ENCODE measurements around the gene LMLN. TPM values are rescaled to one million over a fixed set of nuclear protein-coding genes. Genes with fewer than 3 reads are reported as not detected.

The LMLN gene
- polyA plus RNA-seq, 2 of the 4 experiments (the other 2 are of a cell fraction), result 2.4 to 5.6 TPM

DNA sequence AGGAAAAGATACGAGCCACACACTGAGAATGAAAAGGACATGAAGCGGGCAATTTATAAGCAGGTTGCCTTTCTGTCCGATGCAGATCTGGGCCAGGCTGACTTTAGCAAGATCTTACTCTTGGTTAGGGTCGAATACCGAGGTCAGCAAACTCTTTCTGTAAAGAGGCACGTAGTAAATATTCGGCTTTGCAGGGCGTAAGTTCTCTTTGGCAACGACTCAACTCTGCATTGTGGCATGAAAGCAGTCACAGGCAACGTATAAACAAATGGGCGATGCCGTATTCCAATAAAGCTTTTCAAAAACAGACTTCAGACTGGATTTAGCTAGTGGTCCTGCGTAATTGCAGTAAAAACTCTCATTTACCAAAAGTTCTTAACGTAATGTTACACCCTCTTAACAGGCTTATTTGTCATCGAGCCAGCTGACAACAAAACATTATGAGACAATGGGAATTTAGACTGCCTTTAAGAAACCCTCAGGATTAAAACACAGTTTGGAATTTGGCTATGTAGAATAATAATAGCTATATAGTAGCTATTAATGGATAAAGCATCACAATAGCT, 23.1 kb upstream of the LMLN start (continued):
- TF ChIP-seq ZFP36 (IDR thresholded peaks at IDR 0.05; ENCODE audit: borderline replicate concordance, partially characterized antibody), result no peak

DNA sequence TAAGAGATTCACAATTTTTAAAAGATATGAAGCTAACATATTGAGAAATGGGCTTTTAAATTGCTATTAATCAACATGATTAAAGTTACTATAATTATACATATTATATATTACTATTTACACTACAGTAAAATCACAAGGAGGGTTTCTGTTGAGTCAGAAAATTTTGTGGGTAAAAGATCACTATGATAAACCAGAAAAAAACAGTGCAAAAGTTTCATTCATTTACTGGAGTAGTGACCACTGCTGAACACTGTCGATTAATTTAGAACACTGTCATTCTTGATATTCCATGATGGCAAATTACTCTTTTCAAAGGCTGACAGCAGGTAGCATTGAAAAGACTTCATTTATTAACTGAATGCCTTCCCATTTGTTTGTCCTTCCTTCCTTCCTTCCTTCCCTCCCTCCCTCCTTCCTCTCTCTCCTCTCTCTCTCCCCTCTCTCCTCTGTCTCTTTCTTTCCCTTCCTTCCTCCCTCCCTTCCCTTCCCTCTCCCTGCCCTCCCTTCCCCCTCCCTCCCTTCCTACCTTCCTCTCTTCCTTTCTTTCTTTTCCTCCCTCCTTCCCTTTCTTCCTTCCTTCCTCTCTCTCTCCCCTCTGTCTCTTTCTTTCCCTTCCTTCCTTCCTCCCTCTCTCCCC, 19.2 kb upstream of the LMLN start:
- ATAC-seq (no peak), DNase-seq (ENCODE audit: low read depth in 1 of 2, low spot score in 1 of 2) (no peak), FAIRE-seq (no peak)
- Histone ChIP-seq H3K4me2 (no peak overlapping the region), H3K4me3 (no peak overlapping the region), H3K9me3 (no peaks in the 10 kb centered on the region), H3K27ac (no peak overlapping the region), H3K4me1 (no peaks in the 10 kb centered on the region)
- TF ChIP-seq CBX8 (IDR thresholded peaks at IDR 0.05) (no peak), EHMT2 (IDR thresholded peaks at IDR 0.05; ENCODE audit: low read depth) (no peak), EP300 (IDR thresholded peaks at IDR 0.05) (no peak), KDM5A (IDR thresholded peaks at IDR 0.05) (no peak), JUN (IDR thresholded peaks at IDR 0.05) (no peak), HDAC2 (IDR thresholded peaks at IDR 0.05) (no peak), KDM1A (IDR thresholded peaks at IDR 0.05; ENCODE audit: low read depth) (no peak), TFCP2L1 (CRISPR knock-in tag; IDR thresholded peaks at IDR 0.05) (no peak), NPAS2 (CRISPR knock-in tag; IDR thresholded peaks at IDR 0.05; ENCODE audit: borderline replicate concordance) (no peak), ZFP36 (IDR thresholded peaks at IDR 0.05; ENCODE audit: borderline replicate concordance, partially characterized antibody) (no peak), MYC (IDR thresholded peaks at IDR 0.05; ENCODE audit: borderline replicate concordance, low read length) (no peak), NFE2L2 (conservative IDR thresholded peaks at IDR 0.05; ENCODE audit: low read length) (no peak), ZSCAN20 (CRISPR knock-in tag; IDR thresholded peaks at IDR 0.05) (no peak)
- TF ChIP-seq, protein P1, sequence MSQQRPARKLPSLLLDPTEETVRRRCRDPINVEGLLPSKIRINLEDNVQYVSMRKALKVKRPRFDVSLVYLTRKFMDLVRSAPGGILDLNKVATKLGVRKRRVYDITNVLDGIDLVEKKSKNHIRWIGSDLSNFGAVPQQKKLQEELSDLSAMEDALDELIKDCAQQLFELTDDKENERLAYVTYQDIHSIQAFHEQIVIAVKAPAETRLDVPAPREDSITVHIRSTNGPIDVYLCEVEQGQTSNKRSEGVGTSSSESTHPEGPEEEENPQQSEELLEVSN (IDR thresholded peaks at IDR 0.05; ENCODE audit: borderline replicate concordance, low read depth), result no peak
- TF ChIP-seq, protein P2, sequence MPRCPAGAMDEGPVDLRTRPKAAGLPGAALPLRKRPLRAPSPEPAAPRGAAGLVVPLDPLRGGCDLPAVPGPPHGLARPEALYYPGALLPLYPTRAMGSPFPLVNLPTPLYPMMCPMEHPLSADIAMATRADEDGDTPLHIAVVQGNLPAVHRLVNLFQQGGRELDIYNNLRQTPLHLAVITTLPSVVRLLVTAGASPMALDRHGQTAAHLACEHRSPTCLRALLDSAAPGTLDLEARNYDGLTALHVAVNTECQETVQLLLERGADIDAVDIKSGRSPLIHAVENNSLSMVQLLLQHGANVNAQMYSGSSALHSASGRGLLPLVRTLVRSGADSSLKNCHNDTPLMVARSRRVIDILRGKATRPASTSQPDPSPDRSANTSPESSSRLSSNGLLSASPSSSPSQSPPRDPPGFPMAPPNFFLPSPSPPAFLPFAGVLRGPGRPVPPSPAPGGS (IDR thresholded peaks at IDR 0.05), result no peak
- TF ChIP-seq, protein P3, sequence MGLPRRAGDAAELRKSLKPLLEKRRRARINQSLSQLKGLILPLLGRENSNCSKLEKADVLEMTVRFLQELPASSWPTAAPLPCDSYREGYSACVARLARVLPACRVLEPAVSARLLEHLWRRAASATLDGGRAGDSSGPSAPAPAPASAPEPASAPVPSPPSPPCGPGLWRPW (IDR thresholded peaks at IDR 0.05), result no peak
- TF ChIP-seq, protein P4, sequence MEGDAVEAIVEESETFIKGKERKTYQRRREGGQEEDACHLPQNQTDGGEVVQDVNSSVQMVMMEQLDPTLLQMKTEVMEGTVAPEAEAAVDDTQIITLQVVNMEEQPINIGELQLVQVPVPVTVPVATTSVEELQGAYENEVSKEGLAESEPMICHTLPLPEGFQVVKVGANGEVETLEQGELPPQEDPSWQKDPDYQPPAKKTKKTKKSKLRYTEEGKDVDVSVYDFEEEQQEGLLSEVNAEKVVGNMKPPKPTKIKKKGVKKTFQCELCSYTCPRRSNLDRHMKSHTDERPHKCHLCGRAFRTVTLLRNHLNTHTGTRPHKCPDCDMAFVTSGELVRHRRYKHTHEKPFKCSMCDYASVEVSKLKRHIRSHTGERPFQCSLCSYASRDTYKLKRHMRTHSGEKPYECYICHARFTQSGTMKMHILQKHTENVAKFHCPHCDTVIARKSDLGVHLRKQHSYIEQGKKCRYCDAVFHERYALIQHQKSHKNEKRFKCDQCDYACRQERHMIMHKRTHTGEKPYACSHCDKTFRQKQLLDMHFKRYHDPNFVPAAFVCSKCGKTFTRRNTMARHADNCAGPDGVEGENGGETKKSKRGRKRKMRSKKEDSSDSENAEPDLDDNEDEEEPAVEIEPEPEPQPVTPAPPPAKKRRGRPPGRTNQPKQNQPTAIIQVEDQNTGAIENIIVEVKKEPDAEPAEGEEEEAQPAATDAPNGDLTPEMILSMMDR (IDR thresholded peaks at IDR 0.05), result no peak
- 42% methylated on average over 1 of the region's 1 CpG for WGBS (ENCODE audit: missing lambda C conversion rate)
- CTCF ChIA-PET, result no interaction called here
- POLR2A ChIA-PET, result no interaction called here

DNA sequence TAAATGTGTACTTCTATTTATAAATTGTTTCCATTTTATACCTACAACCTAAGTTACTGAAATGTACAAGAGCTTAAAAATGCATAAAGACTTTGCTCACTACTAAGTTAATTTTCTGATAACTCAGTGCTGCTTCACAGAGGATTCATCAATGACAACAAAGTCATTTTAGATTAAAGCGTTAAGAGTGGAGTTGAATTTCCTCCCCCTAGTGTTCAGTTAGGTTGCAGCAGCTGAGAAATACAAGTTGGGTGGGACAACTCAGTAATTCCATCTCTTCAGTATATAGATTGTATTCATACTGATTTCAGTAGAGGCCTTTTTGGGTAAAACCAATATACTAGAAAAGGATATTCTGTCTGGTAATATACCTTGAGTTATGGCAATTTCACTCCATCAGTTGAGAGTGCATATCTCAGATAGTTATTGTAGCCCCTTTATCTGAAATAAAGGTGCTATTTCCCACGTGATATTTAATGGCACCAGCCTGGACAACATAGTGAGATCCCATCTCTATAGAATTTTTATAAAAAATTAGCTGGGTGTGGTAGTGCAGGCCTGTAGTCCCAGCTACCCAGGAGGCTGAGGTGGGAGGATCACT, 17.0 kb upstream of the LMLN start:
- no peak for FAIRE-seq
- POLR2A ChIA-PET, result no interaction called here

More for the DNA sequence above, 17.0 kb upstream of the LMLN start:
- TF ChIP-seq, protein P4 (IDR thresholded peaks at IDR 0.05), result peak; percentile 60
- TF ChIP-seq CHD4 (IDR thresholded peaks at IDR 0.05; ENCODE audit: borderline replicate concordance), result no peak
- TF ChIP-seq RAD21 (conservative IDR thresholded peaks at IDR 0.05 in 1 of 2, IDR thresholded peaks at IDR 0.05 in 1 of 2), result peak; percentile 33 to 34; a peak in 3 of 5 replicates
- peak; percentile 58 for TF ChIP-seq SMC3 (IDR thresholded peaks at IDR 0.05)
- Histone ChIP-seq H3K4me3 (no peak overlapping the region), H3K4me2 (no peak overlapping the region), H3K27ac (no peak overlapping the region), H3K4me1 (no peaks in the 10 kb centered on the region), H3K9me3 (no peaks in the 10 kb centered on the region)
- CTCF ChIA-PET, result interaction anchor here (0.7 to 2.5 kb wide), 17 partner anchors 13 to 166 kb away, joined by 3 to 23 read pairs (median 4); no protein-coding TSS in a partner anchor
- peak; percentile 62 to 82; a peak in 4 of 6 replicates for ATAC-seq
- 36% methylated on average over 2 of the region's 2 CpGs for WGBS (ENCODE audit: missing lambda C conversion rate)
- DNase-seq (ENCODE audit: low read depth in 1 of 2, low spot score in 1 of 2), result peak in 1 of 2 experiments; percentile 47

Measured in A549 (cell line).